GF-D8 (cell line): ENCODE results near the gene SORCS3.

ENCODE experiments used
- DNase-seq: peaks from one replicate; lab custom pipeline; 2025; lab: John Stamatoyannopoulos, UW

SORCS3 gene

DNA sequence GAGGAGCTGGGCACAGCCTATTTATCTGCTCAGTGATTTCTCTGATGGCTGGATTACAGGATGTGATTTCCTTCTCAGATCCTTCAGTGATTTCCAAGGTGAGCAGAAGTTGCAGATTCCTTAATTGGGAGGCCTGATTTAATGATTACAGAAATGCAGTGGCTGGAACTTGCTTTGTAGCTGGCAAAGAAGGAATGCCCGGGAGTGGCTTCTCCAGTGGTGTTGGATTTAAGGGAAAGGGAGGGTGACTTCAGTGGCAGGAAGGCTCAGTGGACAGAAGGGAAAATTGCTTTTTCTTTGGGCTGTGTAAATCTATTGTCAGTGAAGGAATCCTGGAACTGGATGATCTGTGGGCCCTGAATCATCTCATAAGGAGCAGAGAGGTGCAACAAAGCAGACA is 5.1 kb downstream of the SORCS3 start:
- no peak for DNase-seq

DNA sequence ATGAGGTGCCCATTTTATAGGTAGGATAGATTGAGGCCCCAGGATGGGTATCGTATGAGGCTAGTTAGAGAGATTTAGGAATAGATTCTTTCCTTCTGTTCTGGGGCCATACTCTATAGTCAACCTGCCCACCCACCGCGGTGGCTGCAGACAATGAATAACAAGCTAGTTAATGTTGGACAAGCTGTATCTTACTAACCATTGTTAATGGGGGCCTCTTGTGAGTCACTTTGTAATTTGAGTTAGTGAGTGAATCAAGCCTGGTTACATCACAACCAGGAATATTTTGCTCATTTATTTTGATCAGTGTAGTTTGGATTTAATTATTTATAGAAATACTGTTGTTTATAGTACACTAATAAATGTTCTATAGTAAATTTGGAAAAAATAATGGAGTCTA is 7.3 kb downstream of the SORCS3 start:
- no peak for DNase-seq

DNA sequence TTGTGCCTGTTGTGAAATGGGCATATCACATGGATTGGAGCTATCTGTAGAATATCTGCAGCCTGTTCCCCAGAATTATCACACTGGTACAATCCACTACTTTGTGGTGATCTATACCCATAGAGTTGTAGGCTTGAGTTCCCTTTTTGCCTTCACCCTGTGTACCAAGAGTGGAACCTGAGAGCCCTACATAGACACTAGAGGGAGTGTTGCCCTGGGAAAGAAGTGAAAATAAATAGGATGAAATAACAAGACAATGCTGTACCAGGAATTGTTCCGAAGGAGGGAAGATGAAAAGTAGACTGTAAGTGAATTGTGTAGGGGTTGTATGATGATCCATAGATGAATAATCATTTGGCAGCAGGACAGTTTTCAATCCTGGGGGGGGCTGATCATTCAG is 9.0 kb downstream of the SORCS3 start:
- DNase-seq = no peak

DNA sequence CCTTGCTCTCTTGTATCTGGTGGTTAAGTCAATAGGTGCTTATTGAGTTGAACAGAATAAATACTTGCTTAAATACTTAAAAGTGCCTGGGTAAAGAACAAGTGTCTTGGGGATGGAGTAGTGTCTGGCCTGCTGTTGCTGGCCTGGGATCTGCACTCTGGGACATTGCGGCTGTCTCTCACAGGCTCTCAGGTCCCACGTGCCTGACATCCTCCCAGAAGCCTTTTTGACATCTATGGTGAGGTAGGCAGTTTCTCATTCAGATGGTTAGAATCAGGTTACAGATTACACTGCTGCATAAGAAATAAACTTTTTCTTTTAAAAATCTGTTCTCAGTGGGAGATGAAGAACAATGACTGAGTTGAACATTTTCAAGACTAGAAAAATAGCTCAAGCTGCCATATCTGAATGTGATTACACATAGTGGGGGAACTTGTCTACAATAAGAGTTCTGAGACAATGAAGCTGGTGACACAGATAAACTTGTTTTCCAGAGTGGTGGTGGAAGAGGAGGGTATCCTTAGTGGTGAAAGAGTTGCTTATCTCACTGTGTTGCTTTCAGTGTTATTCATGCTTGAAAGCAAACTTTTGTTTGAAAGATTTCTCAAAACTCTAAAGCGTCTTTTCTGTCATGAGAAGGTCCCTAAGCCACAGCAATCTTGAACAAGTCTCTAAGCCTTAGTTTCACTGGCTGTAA is 9.7 kb downstream of the SORCS3 start:
- no peak for DNase-seq

DNA sequence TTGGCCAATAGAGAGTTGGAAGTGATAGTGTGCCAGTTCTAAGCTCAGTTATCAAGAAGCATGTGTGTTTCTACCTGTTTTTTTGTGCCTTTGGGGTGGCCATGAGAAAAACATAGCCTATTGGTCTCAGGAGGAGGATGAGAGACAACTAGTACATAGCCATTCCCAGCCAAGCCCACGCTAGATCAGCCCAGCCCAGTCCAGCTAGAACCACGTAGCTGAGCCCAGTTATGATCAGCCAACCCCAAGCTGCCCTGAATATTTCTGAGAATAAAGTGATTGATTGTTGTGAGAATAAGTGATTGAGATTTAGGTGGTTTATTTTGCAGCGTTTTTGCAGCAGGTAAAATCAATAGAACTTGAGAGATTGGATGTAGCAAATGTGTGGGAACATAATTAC is 15.9 kb downstream of the SORCS3 start:
- no peak for DNase-seq

DNA sequence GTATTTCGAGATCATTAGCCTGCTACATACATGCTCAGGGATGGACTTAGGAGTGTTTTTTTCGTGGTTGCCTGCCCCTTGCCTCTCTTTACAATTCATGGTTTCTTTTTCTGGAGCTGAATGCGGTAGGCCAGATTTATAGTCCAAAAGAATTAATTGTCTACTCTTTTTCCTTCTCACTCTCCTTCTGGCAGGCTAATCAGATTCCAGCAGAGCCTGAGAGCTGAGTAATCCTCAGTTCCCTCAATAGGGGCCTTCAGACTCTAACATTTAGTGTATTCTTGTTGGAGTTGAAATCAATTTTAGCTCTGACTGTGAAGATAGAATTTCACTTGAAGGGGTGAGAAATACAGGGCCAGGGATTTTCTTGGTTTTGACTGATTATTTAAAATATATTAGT is 16.4 kb downstream of the SORCS3 start:
- DNase-seq = no peak

DNA sequence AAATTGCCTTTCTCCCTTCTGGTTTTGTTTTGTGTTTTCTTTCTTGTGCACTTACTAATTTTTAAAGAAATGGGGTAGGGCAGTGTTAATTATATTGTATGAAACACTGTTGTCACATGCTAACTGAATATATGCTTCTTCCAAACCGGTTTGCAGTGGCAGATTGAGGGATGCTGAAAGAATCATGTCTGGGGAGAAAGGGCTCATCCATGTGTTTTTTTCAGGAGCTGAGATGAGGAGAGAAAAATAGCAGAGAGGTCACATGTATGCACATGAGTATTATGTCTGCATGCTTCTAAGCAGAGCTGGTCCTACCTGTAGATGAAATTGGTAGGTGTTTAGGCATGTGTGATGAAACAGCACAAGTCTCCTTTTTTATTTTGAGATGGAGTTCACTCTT is 17.0 kb downstream of the SORCS3 start:
- DNase-seq = no peak

DNA sequence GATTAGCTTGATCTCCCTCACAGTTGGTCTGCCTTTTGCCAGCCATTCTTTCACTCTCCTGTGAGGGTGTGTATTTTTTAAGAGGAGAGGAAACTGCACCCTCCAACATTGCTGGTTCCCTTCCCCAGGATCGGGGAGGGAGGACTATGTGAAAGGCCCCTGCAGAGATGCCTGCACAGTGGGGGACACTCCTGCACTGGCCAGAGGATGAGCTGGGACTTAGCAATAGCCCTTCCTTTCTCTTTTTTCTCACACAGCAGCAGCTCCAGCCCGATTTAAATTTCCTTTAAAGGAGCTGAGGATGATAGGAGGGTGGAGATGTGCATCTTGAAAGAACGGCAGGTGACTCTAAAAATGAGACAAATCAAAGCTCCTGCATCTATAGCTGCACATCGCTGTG is 18.7 kb downstream of the SORCS3 start:
- no peak for DNase-seq

DNA sequence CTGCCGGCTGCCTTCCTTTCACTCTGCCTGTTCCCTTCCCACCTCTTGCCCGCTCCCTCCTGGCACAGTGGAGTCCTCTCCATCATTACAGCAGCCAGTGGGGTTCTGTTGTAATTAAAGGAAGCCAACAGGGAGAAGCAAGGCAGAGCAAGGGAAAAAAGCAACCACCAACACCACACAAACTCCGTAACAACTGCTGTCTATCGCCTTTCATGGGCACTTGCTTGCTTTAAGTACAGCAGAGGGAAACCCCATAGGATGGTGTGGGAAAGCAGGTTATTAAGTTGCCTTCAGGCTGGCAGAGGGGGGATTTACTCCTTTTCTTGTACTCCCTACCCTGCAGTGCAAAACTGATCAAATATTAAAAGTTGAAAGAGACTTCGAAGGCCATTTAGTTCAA is 22.0 kb downstream of the SORCS3 start:
- DNase-seq = no peak

DNA sequence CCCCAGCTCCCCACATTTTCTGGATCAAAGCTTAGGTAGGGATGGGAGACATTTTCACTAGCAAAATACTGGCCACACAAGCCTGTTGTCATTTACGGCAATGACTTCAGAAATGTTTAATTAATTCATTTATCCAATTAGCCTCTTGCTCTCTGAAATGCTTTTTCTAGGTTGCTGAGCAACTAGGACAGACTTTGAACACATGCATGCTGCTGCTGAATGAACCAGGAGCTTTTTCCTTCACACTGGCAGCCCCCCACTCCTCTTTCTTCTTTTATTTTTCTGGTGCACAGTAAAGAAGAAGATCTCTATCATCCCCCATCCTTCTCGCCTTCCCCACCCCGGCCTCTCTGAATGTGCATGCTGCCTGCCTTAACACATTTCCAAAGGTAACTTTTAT is 22.5 kb downstream of the SORCS3 start:
- no peak for DNase-seq

DNA sequence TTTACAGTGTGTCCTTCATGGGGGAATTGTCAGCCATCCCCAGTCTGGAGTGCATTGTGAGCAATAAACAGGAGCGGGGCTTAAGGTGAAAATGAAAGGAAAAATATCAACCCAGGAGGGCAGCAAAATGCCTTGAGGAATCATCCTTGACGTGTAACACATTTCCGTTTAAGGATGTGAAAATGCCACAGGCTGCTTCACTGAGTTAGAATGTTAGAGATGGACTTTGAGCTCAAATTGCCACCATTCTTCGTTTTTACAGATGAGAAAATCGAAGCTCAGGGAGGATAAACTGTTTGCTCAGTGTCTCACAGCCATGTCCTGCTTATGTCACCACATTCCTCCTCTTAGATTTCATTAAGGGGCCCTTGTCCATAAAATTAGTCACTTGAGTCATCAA is 23.1 kb downstream of the SORCS3 start:
- no peak for DNase-seq

DNA sequence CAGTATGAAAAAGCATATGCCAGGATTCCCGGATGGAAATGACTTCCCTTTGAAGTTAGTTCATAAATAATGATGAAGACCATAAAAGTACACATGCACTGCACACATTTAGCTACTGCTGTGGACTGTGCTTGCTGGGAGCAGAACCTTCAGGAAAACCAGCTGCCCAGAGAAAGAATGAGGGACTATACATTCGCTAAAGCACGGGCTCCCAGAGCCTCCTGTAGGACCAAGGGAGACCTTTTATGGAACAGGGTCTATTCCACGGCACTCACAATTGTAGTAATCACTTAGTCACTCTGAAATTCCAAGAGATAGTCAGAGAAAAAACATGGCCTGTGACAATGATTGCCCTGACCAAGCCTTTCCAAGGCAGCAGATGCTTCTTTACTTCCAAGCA is 24.1 kb downstream of the SORCS3 start:
- no peak for DNase-seq

DNA sequence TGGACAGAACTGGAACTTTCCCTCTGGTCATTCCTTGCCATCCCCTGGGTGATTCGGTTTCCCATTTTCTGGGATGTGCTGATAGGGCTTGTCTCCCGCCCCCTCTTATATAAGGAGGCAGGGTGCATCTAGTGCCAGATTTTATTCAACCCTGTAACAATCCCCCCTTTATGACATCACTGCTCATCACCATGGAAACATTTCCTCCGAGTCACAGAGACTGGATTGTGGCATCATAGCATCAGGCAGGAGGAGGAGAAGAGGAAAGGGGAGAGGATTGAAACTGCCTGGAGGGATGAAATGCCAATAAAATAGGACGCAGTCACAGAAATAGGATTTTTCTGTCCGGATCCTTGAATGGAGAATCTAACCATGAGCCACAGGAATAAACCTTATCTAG is 25.0 kb downstream of the SORCS3 start:
- no peak for DNase-seq

DNA sequence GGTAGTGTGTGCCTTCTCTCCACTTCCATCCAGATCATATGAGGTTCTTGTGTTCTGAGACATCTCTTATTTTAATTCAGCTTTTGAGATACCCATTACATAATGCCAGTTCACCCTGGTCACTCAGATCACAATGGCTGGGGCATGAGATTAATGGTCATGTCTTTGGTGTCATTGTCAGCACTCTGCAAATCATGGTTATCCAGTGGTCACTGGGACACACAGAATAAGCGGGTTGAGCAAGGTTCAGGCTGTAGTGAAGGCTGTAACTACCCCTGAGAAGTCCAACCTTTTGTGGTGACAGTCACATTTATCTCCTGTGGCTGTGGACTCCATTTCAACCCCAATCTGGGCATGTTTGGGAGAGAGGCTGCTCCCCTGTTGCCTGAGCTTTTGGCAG is 35.8 kb downstream of the SORCS3 start:
- no peak for DNase-seq

DNA sequence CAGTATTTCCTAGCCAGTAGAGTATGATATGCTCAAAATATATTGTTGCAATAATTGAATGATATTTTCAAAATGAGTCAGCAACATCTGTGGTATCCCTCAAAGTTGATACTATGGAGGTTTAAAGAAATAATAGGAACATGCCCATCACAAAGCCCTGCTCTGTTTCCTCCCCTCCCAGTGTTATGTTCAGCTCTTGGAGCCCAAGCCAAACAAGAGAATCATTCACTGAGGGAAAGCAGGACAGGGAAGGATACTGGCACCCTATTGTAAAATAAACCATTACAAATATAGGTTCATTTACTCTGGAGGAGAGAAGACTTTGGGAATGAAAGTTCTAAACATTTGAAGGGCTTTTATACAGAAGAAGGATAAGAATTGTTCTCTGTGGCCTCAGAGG is 37.6 kb downstream of the SORCS3 start:
- no peak for DNase-seq

DNA sequence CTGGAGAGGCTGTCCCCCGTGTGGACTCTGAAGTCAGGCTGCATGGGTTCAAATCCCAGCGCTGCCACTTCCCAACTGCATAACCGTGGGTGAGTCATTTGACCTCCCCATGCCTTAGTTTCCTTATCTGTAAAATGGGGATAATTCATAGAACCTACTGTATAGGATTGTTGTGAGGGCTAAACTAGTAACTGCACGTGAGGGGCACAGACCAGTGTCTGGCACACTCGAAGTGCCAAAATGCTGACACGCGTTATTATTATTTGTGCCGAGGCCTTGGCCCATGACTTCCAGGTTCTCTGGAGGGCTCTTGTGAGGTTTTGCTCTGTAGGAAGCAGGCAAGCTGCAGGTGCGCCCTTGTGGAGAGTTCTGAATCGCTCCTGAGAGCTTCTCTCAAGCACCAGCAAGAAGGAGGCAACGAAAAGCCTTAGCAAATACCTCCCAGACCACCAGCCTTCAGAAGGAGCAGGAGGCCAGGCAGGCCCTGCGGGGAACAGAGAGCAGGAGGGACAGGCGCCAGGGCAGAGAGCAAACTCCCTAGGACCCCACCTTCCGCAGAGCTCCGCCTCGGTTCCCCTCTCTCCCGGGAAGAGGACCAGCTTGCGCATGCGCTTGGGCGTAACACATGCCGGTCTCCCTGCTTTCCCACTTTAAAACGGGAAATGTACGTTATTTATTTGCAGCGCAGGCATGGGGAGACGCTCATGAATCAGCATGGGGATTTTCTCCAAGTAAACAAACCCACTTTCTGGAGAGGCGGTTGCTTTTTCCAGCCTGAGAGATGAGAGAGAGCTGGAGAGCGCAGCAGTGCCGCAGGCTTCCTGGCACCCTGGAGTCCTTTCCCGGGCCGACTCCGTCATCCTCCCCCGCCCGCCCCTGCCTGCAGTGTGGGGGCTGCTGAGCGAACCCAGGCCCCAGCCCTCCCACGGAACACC is 39.6 kb downstream of the SORCS3 start:
- DNase-seq = no peak

DNA sequence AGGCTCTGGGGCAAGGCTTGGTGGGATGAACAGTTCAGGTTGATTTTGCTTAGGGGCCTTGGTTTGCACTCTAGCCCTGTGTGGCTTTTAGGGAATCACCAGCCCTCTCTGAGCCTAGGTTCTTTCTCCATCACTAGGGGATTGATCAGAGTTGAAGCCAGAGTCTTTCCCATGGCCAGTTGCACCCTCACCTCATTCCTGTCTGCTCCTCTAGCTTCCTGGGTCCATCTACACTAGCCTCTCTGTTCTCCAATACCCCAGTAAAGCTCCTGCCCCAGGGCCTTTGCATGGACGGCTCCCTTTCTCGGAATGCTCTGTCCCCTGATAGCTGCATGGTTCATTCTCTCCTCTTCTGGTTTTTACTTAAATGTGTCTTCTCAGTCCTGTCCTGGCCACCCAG is 40.4 kb downstream of the SORCS3 start:
- DNase-seq = no peak

DNA sequence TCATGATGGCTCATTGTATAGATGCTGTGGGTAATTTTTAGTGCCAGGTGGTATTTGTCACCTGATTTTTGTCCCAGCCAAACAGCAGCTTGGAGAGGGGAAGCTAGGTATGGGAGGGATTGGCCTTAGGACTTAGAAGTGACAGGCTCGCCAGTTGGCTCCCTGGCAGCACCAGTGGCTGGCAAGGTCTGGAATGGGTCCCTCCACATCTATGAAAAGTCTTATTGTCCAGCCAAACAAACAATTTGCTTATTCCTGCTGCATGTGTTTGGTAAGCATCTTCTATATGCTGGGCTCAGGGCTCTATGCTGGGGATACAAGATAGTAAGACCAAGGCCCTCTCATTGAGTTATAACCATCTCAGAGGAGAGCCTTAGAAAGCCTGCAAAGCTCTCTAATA is 42.5 kb downstream of the SORCS3 start:
- DNase-seq = no peak

DNA sequence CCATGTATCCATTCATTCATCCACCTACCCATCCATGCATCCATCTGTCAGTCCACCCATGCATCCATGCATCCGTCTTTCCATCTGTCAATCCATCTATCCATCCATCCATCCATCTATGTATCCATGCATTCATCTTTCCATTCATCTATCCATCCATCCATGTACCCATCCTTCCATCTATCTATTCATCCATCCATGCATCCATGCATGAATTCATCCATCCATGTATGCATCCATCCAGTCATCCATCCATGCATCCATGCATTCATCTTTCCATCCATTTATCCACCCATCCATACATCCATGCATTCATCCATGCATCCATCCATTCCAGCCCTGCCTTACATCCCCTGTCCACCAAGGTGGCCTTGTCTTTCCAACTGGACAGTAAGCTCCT is 45.7 kb downstream of the SORCS3 start:
- DNase-seq = no peak

DNA sequence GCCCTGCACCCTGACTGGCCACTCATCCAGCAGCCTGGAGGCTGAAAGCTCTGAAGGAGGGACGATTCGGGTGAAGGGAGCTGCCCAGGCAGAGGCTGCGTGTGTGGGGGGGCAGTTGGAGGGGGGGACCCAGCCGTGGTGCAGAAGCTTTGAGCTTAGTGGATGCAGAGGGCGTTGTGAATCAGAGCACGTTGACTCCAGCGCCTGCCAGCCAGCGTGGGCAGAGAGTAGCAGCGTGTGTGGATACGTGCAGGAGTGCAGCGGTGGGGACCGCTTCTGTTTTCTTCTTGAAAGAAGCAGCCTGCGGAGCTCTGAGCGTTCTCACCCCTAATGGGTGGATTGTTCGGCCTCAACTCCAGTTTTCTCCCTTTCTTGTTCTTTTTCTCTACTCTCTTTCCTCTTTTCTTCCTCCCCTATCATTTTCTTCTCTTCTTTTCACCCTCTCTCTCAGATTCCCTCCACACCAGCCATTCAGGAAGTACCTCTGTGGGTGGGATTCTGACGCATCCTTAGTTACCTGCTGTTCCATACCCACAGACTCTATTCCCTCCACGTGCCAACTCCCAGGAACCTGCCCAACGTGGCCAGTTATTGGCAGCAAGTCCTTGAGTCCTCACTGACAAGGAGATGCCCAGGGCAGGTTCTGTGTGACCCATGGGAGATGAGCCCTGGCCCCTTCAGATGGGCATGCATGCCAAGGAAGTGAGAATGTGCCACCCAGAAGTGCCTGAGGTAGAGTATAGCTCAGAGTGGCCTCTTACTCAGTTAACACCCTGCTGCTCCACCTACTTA is 47.4 kb downstream of the SORCS3 start:
- DNase-seq = no peak

DNA sequence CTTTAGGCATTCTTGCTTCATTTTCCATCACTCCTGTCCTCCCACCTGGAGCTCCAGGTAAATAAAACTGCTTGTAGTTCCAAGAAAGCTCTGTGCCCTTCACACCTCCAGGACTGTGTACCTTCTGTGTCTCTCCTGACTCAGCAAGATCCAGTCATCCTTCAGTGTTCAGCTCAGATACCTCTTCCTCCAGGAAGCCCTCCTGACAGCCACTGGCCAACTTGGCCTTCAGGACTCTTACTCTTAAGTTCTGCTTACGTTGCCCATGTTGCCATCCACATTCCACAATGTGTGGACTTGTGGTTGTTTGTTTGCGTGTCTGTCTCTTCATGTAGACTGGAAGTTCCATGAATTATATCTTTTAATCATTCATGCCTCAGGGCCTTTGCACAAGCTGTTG is 48.0 kb downstream of the SORCS3 start:
- no peak for DNase-seq

DNA sequence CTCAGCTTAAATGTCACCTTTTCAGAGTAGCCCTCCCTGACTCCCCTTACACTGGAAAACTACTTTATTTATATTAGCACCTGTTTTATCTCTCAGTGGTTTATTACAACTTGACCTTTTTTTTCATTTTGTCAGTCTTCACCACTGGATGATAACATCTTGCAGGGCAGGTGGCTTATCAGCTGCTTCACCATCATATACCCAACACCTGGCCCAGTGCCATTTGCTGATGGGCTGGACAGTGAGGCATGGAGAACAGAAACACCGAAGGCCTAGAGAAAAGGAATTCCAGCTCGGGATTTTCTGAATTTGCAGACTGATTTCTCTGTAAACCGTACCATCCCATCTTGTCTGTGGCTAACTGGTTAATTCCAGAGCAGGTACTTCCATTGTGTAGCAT is 48.5 kb downstream of the SORCS3 start:
- no peak for DNase-seq

DNA sequence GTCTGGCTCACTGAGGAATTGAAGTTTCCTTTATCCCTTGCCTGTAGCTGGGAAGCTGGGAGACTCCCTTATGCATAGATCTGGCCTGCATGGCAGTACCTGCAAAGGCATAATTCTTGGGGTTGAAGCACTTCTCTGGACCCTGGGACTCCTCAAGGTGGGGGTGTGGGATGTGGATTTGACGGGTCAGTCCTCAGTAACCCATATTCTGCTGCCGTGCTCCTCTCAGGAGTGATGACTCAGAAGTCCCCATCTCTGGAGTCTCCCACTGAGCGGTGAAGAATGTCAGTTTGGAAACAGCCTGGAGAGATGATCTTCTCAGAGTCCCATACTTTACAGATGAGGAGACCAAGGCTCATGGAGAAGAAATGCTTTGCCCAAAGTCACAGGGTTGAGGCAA is 49.0 kb downstream of the SORCS3 start:
- no peak for DNase-seq
